ENCODE results near the gene GSN. TPM values are rescaled to one million over a fixed set of nuclear protein-coding genes. Genes with fewer than 3 reads are reported as not detected.

GSN gene
- total and polyA plus RNA-seq, 2 of the 13 experiments (the other 11 are each of a cell fraction or from before 2014, with no cell fraction given), result 294 to 307 TPM

- no peak for TF ChIP-seq MTERF4 (CRISPR knock-in tag; IDR thresholded peaks at IDR 0.05)
- no peak for TF ChIP-seq FOXO4 (CRISPR knock-in tag; conservative IDR thresholded peaks at IDR 0.05)
- 0 out of 2 replicates have a peak, but pooled peaks have one; percentile 14 for TF ChIP-seq IRX3 (CRISPR knock-in tag; IDR thresholded peaks at IDR 0.05; ENCODE audit: borderline replicate concordance, low read depth)
- TF ChIP-seq BCL6 (CRISPR knock-in tag; IDR thresholded peaks at IDR 0.05), result peak; percentile 97
- TF ChIP-seq ZNF629 (CRISPR knock-in tag; conservative IDR thresholded peaks at IDR 0.05), result 0 out of 2 replicates have a peak, but pooled peaks have one; percentile 15
- peak; percentile 48; the same call in 1 of the 2 replicates for TF ChIP-seq ZNF414 (CRISPR knock-in tag; IDR thresholded peaks at IDR 0.05)
- TF ChIP-seq ARID4A (CRISPR knock-in tag; IDR thresholded peaks at IDR 0.05; ENCODE audit: borderline replicate concordance), result peak; percentile 64; the same call in 1 of the 2 replicates
- peak; percentile 81 for TF ChIP-seq KLF6 (CRISPR knock-in tag; IDR thresholded peaks at IDR 0.05)
- TF ChIP-seq MBD4 (IDR thresholded peaks at IDR 0.05; ENCODE audit: borderline replicate concordance, low read length), result peak; percentile 27; the same call in 1 of the 2 replicates
- TF ChIP-seq BCL3 (CRISPR knock-in tag; IDR thresholded peaks at IDR 0.05), result peak; percentile 50; the same call in 1 of the 2 replicates
- TF ChIP-seq ELF3 (CRISPR knock-in tag; IDR thresholded peaks at IDR 0.05), result peak; percentile 52
- TF ChIP-seq HOXA9 (CRISPR knock-in tag; IDR thresholded peaks at IDR 0.05; ENCODE audit: borderline replicate concordance), result no peak
- no peak for TF ChIP-seq ZNF260 (CRISPR knock-in tag; IDR thresholded peaks at IDR 0.05; ENCODE audit: borderline replicate concordance, low read depth)
- TF ChIP-seq ZBTB25 (CRISPR knock-in tag; IDR thresholded peaks at IDR 0.05), result peak; percentile 84
- TF ChIP-seq ZBTB7B (CRISPR knock-in tag; IDR thresholded peaks at IDR 0.05), result 0 out of 2 replicates have a peak, but pooled peaks have one; percentile 28
- peak; percentile 94 for TF ChIP-seq HOXA5 (CRISPR knock-in tag; IDR thresholded peaks at IDR 0.05)
Measured at GRCh38 chr9:121372239-121373010, 104.5 kb downstream of the GSN start (continued).

Measured in HepG2 (cell line).